Keratinocyte (primary cell): ENCODE results near the gene HIVEP2.

ENCODE experiments used
- EZH2 ChIP-seq: IDR thresholded peaks from one replicate; pipeline ENCODE4 v1.6.1; 2012; ENCODE audit warnings: inconsistent platforms, mild to moderate bottlenecking, low read length, moderate library complexity
- TF ChIP-seq, protein P1 (sequence below), 3 experiments: IDR thresholded peaks in 1 of 3; conservative IDR thresholded peaks in 1 of 3; optimal IDR thresholded peaks in 1 of 3; 2 replicates in 2 of 3; 3 replicates in 1 of 3; pipeline versions ENCODE3 to v1.5.1; 2011; ENCODE audit warnings: low read length in 3 of 3, mild to moderate bottlenecking in 3 of 3, moderate library complexity in 2 of 3, control low read depth in 1 of 3, inconsistent platforms in 1 of 3; ENCODE audit not compliant: insufficient read depth in 2 of 3; ENCODE audit errors: extremely low read depth in 1 of 3

DNA sequence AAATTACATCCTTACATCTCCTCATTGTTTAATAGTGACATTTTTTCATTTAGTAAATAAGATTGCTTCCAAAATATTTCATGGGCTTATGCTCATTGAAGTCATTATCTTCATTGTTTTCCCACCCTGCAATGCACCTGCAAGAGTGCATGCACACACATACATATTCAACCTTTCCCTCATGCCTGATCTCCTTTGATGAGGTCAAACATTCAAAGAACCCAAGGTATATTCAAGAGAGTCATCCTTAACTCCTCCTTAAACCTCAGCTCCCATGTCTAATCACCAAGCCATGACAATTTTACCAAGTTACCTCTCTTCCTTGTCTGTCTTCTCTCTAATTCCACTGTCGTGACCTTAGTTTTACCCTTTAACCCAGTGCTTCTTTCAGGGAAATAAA lies 56.5 kb downstream of the HIVEP2 start:
- TF ChIP-seq EZH2, result no peak
- TF ChIP-seq, protein P1, sequence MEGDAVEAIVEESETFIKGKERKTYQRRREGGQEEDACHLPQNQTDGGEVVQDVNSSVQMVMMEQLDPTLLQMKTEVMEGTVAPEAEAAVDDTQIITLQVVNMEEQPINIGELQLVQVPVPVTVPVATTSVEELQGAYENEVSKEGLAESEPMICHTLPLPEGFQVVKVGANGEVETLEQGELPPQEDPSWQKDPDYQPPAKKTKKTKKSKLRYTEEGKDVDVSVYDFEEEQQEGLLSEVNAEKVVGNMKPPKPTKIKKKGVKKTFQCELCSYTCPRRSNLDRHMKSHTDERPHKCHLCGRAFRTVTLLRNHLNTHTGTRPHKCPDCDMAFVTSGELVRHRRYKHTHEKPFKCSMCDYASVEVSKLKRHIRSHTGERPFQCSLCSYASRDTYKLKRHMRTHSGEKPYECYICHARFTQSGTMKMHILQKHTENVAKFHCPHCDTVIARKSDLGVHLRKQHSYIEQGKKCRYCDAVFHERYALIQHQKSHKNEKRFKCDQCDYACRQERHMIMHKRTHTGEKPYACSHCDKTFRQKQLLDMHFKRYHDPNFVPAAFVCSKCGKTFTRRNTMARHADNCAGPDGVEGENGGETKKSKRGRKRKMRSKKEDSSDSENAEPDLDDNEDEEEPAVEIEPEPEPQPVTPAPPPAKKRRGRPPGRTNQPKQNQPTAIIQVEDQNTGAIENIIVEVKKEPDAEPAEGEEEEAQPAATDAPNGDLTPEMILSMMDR (optimal IDR thresholded peaks at IDR 0.05 in 1 of 3, IDR thresholded peaks at IDR 0.05 in 1 of 3, conservative IDR thresholded peaks at IDR 0.05 in 1 of 3; ENCODE audit: extremely low read depth in 1 of 3, insufficient read depth in 2 of 3, low read length in 3 of 3), result no peak
